Measurements from ENCODE around the gene LYRM4.
"Not testable (repeated sequence)": the region's sequence is repeated elsewhere in the genome, so short reads cannot be mapped to it uniquely, and the experiment has no call there.

GRCh38 chr6:5120543-5120942, 140.2 kb downstream of the LYRM4 start:
- TF ChIP-seq POLR2AphosphoS5 (IDR thresholded peaks at IDR 0.05; ENCODE audit: insufficient read depth in 1 of 2, low read depth in 1 of 2); CTCF (IDR thresholded peaks at IDR 0.05): not testable (repeated sequence)
